Measurements from ENCODE around the gene NAIF1.

GRCh38 chr9:128085943-128086342 is 18.8 kb upstream of the NAIF1 start:
- TF ChIP-seq EP300 (IDR thresholded peaks at IDR 0.05; ENCODE audit: low read depth): no peak
- TF ChIP-seq POLR2A (IDR thresholded peaks at IDR 0.05): no peak
- TF ChIP-seq, protein P1, sequence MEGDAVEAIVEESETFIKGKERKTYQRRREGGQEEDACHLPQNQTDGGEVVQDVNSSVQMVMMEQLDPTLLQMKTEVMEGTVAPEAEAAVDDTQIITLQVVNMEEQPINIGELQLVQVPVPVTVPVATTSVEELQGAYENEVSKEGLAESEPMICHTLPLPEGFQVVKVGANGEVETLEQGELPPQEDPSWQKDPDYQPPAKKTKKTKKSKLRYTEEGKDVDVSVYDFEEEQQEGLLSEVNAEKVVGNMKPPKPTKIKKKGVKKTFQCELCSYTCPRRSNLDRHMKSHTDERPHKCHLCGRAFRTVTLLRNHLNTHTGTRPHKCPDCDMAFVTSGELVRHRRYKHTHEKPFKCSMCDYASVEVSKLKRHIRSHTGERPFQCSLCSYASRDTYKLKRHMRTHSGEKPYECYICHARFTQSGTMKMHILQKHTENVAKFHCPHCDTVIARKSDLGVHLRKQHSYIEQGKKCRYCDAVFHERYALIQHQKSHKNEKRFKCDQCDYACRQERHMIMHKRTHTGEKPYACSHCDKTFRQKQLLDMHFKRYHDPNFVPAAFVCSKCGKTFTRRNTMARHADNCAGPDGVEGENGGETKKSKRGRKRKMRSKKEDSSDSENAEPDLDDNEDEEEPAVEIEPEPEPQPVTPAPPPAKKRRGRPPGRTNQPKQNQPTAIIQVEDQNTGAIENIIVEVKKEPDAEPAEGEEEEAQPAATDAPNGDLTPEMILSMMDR (IDR thresholded peaks at IDR 0.05): no peak

Data from transverse colon (tissue), 3 donors.